HG03442 (cell line): ENCODE measurements around the gene KCNQ2.

Experiments
- ATAC-seq: cut with Tn5 transposase; IDR thresholded peaks from one replicate; pipeline ENCODE4 v1.9.1; 2021; ENCODE audit warnings: mild to moderate bottlenecking, moderate library complexity; ENCODE audit not compliant: unreplicated experiment

Gene KCNQ2

GRCh38 chr20:63471717-63471980, 806 bp downstream of the KCNQ2 start:
- no peak for ATAC-seq

- no peak for ATAC-seq
Observed at GRCh38 chr20:63471002-63471716, 1.3 kb downstream of the KCNQ2 start.

- no peak for ATAC-seq
Observed at GRCh38 chr20:63470410-63470809, 2.0 kb downstream of the KCNQ2 start.

GRCh38 chr20:63469713-63470101, 2.7 kb downstream of the KCNQ2 start:
- ATAC-seq = no peak

- no peak for ATAC-seq
Observed at GRCh38 chr20:63469019-63469712, 3.3 kb downstream of the KCNQ2 start.

- ATAC-seq = no peak
Observed at GRCh38 chr20:63468421-63468820, 4.0 kb downstream of the KCNQ2 start.

- no peak for ATAC-seq
Observed at GRCh38 chr20:63467294-63468083, 5.0 kb downstream of the KCNQ2 start.

- ATAC-seq = no peak
Observed at GRCh38 chr20:63466861-63467260, 5.6 kb downstream of the KCNQ2 start.

- no peak for ATAC-seq
Observed at GRCh38 chr20:63466250-63466825, 6.1 kb downstream of the KCNQ2 start.

GRCh38 chr20:63465380-63466249, 6.8 kb downstream of the KCNQ2 start:
- no peak for ATAC-seq

- ATAC-seq = no peak
Observed at GRCh38 chr20:63464289-63464635, 8.2 kb downstream of the KCNQ2 start.

GRCh38 chr20:63463400-63464288, 8.8 kb downstream of the KCNQ2 start:
- ATAC-seq = no peak

- ATAC-seq = no peak
Observed at GRCh38 chr20:63462244-63462643, 10.2 kb downstream of the KCNQ2 start.

- ATAC-seq = no peak
Observed at GRCh38 chr20:63461104-63461763, 11.2 kb downstream of the KCNQ2 start.

- ATAC-seq = no peak
Observed at GRCh38 chr20:63459070-63459380, 13.4 kb downstream of the KCNQ2 start.

GRCh38 chr20:63458170-63459069, 14.0 kb downstream of the KCNQ2 start:
- ATAC-seq = no peak

GRCh38 chr20:63457737-63458136, 14.7 kb downstream of the KCNQ2 start:
- ATAC-seq = no peak
